Cerebellar nuclear complex (tissue), 1 donor: ENCODE measurements around the gene NPTN.
"Not testable (repeated sequence)": the region's sequence is repeated elsewhere in the genome, so short reads cannot be mapped to it uniquely, and the experiment has no call there.

Experiments
- DNase-seq, 2 experiments: peaks; one replicate each; lab custom pipeline; 2025; lab: John Stamatoyannopoulos, UW

The NPTN gene

DNA sequence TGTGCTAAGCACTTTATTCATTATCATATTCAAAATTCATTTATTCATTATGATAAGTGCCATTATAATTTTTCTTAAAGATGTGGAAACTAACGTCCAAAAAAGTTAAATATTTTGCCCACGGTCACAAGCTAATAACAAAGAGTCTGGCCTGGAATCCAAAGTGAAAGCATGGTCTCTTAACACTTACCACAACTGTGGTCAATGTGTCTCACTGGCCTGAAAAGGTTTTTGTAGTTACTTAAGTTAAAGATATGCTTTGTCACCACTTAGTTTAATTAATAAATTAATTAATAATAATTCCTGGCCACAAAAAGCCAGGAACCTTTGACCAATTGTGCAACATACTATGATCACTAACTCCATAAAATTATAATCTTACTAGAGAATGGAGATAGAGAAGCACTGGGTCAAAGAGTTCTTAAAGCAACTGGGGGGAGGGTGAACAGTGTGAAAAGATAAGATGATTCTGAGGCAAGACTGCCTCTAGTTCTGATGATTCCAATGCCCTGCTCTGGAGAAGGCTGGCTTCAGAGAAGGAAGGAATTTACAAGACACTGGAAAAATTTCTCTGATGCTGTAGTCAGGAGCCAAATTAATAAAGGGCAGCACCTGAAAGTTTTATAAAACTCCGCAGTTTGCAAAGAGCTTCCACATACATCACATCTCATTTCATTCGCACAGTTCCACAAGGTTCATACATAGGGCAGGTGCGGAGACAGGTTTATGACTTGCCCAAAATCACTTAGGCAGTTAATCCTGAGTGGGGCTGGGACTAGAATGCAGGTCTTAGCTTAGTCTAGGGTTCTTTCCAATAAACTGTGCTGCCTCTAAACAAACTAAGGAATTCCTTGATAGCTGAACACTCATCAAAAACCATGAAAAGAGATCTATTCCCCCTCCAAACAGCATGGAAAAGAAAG, 32.5 kb downstream of the NPTN start:
- DNase-seq = no peak

DNA sequence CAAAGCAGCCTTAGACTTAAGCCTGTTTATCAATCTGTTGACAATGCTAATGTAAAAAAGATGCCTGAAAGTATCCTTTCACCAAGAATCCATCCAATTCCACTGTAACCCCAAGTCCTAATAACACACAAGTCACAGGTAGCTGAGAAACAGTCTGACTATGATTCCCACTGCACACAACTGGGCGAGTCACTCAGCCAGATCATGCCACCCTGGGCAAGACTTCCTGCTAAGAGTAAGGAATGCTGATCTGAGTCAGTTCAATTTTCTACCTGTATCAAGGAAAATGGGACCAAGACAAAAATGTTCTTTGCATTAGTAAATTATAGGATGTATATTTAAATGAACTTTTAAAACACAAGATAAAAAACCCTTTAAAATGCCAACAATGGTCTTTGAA, 33.3 kb downstream of the NPTN start:
- DNase-seq = no peak

DNA sequence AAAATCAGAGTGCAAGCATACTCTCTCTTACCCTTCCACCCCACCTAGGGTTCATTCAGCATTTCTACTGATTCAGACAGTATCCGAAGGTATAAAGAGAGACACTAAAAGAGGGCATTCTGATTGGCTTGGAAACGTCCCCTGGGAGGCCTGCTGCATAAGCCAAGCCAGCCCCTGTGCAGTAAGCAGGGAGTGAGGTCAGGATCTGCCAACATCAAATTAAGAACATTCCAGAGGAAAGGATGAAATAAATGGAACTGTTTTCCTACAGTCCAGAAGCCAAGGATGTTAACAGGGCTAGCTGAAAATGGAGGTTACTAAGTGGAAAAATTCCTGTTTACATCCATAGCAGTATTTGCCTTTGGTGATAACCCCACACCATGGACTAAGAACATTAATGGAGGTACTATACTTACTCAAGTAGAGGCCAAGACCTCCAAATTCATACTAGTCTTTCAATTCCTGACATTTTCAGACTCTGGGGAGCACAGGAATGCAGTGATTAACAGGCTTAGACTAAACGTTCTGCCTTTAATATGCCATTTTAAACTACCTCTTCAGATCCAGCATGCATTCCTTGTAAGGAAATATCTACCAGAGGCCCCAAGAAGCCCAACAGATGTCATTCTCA, 34.5 kb downstream of the NPTN start:
- no peak for DNase-seq

DNA sequence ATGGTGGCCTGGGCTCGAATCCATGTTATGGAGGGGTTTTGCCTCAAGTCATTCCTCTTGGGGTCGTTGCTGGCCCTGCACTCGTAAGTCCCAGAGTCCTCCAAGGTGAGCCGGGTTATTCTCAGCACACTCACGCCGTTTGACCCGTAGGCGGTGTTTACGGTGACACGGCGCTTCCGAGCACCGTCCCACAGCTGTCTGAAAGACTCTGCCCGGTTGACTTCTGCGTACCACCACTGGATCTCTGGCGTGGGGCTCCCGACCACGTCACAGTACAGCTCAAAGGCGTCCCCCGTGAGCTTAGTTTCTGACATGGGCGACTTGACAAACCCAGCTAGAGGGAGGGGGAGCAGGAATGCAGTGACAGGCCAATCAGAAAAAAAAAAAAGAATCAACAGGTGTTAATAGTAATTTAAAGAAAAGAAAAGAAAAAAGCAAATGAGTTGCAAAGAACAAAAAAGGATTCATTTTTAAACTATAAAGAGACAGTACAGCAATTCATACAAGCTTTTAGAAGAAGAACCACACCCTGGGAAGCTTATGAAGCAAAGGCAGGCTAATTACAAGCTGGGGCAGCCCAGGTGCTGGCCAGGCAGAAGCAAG, 36.1 kb downstream of the NPTN start:
- no peak for DNase-seq

DNA sequence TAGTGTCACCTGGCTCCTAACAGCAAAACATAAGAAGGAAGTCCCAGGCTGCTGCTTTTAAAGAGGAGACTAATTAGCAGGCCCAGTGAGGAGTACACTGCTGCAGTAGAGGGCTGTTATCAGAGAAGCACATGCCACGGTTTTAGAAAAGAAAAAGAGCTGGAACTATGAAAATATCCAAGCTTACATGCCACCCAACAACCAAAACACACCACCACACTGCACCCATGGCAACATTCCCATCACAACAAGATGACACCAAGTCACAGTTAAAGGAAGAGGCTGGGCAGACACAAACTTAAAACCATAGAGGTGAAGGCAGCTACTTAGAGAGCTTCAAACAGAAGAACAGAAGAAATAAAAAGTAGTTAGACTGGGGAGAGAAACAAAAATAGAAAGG, 37.0 kb downstream of the NPTN start:
- no peak for DNase-seq

DNA sequence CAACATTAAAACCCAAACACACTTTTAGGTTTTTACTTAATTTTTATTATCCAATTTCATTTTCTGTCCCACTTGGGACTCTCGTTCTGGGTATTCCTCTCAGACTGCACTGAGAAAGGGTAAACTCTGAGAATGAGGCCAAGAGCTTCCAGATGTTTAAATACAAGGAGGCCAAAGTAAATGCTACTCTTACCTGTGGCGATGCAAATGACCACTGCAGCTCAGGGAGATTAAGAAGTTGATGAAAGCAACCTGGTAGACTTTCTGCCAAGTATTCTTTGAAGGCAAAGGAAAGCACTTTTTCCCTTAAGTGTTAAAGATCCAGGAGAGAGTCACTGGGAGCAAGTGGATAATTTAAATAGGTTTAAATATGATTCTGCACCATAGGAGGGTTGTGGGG, 39.1 kb downstream of the NPTN start:
- DNase-seq = no peak

DNA sequence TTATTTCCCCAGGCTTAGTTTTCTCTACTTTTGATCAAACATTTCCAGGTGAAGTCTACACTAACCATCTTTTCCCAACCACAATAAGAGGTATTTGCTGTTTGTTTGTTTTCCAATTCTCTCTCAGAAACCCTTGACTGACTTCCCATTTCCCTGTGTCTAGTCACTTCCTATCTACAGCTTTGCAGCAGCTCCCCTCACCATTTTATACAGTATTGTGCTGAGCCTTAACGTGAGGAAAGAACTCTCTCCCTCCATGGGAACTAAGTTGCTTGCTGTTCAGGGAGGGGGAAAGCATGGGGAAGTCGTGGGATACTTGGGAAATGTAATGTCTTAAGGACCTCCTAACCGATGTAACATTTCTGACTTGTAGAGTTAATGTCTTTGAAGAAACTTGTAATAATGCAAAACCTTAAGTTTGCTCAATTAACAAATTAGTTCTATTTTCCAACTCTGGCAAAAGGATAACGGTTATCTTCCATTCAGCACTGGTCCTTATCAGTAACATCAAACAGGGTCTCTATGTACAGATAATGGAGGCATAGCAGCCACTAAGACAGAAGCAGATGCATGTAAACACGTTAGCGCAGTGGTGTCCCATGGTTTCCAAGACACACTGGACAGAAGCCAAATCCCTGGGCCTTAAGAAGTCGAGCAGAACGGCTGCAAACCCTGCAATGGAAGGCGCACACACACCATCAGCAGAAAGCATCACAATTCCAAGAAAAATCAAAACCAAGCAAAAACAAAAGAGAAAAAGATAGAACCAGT, 39.7 kb downstream of the NPTN start:
- peak in 1 of 2 experiments; percentile 8 for DNase-seq

DNA sequence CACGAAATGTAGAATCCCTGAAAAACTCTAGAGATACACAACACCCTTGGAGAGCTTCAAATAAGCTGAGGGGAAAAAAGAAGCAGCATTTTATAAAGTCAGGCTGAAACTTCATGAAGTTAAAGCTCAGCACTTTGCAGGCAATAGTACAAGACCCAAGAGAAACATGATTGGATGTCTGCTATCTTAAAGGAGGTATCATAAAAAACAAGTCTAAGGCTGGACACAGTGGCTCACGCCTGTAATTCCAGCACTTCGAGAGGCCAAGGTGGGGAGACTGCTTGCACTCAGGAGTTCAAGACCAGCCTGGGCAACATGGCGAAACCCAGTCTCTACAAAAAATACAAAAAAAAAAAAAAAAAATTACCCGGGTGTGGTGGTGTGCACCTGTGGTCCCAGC, 42.9 kb downstream of the NPTN start:
- DNase-seq = no peak

DNA sequence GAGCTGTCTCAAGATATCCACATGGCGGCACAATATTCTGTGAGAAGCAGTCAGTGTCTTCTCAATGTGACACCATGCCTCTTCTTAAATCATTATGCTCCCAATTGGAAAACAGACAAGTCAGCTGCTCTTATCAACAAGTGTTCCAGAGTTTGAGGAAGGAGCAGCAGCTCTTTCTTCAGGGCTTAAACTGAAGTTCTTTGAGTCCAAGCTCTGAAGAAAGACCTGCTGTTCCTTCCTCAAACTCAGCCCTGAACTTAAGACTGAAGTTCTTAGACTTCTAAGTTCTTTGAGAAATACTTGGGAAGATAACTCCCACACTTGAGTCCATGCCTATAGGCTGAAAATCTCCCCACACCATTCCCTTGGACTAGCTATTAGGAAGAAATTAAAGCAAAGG, 43.4 kb downstream of the NPTN start:
- DNase-seq = no peak

DNA sequence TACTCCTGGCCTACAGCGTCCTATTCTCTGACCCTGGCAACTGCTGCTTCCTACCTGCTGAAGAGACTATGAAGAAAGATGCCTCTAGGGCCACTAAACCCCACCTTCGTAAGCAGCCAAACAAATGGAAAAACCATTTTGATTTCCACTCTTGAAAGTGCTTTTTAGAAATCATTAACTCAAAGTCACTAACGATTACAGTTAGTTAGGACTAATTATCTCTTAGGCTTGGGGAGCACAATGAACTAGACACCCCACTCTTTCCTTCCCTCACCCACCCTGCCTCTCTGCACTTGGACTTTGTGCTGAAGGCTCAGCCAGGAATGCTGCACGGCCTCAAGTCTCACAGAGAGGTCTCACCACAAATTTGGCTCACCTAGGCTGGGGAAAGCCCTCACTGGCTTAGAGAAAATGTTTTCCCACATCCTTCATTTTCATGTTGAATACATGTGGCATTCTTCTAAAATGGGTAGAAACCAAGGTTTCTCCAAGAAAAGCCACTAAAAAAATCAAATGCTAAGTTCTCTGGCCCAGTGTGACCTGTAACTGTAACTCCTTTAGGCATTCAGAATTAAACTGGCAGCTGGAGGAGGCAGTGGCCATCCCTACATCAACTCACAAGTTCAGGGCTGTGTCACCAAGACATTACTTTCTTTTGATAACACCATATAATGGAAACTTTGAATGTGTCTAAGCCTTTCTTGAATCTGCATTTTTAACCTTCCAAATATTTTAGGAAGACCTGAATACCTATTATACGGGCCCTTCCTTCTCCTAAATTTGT, 47.1 kb downstream of the NPTN start:
- DNase-seq = no peak

DNA sequence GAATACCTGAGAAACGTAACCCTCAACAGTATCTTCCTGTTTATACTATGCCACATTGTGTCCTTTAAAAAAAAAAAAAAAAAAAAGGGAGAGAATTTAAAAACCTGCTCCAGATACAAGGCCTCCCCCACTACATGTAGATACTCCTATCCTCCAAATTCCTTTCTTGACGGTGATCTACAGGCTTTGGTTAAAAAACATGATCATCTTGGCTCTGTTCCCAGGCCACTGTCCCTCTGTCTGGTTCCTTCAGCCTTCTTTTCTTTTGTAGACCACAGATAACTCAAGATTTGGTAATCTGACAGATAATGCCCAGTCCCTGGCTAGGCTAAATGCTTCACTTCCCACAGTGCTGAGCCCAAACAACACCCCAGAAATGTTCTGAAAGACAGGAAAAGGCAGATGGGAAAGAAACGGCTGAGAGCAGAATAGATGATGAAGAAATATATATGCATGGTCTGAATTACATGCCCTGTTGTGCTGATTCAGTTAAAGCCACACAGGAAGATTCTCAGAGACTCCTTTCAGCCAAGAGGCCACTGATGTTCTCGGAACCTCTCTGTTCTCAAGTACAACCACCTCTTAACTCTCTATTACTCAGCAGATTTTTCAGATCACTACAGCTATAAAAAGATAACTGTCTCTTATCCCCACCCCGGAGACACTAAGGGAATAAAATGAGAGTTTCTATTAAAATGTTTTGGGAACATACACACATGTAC, 48.3 kb downstream of the NPTN start:
- no peak for DNase-seq

DNA sequence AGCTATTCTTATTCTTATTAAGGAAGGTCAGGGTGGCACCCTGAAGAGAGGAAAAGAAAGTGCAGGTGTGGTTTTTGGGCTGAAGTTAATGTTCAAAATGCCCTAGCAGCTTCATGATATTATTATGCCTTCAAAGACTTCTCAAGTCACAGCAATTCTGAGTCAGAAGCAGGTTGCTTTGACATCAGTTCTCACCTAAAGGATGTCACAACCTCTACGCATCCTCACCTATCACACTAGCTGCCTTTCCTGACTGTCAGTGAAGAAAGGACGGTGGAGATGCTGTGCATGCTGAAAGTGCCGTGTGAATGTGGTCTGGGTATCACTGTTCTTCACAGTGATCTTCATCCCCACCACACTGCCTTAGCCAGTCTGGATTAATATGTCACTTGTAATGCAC, 49.6 kb downstream of the NPTN start:
- DNase-seq = no peak

DNA sequence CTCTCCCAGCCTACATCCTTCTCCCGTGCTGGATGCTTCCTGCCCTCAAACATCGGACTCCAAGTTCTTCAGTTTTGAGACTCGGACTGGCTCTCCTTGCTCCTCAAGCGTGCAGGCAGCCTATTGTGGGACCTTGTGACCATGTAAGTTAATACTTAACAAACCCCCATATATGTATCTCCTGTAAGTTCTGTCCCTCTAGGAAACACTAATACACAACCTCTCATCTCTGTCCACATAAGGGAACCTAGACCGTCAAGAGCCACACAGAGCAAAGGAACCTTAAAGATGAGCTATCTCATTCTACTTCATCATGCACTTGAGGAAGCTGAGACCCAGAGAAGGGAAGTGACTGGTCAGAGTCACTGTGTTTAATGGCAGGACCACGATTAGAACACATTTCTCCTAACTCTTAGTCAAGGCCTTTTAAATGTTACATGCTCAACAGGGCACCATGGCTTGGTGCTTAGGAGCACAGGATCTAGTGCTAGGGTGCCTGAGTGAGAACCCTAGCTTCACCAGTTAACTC, 50.3 kb downstream of the NPTN start:
- DNase-seq = no peak

DNA sequence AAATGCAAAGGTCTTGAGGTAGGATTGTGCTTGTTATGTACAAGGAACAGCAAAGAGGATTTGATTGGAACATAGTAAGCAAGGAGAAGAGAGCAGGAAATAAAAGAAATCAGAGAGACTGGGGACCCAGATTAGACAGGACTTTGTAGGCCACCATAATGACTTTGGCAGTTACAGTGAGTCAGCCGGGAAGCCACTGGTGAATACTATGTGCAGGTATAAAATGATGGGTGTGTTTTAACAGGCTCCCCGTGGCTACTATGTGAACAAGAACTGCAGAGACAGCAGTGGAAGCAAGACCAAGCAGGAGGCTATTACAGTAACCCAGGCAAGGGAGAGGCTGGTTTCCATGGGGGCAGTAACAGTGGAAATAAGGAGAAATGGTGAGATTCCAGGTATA, 55.2 kb downstream of the NPTN start:
- DNase-seq = no peak

DNA sequence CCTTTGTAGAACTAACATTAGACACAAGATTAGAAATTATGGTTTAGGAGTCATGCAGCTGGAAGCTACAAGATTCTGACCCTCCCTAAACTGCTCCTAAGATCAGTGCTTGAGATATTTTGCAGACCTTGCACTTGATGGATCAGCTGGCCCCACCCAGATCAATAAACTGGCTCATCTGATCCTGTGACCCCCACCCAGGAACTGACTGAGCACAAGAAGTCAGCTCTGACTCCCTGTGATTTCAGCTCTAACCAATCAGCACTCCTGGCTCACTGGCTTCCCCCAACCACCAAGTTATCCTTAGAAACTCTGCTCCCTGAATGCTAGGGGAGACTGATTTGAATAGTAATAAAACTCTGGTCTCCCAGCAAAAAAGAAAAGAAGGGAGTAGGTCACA, 55.6 kb downstream of the NPTN start:
- not testable (repeated sequence) for DNase-seq

DNA sequence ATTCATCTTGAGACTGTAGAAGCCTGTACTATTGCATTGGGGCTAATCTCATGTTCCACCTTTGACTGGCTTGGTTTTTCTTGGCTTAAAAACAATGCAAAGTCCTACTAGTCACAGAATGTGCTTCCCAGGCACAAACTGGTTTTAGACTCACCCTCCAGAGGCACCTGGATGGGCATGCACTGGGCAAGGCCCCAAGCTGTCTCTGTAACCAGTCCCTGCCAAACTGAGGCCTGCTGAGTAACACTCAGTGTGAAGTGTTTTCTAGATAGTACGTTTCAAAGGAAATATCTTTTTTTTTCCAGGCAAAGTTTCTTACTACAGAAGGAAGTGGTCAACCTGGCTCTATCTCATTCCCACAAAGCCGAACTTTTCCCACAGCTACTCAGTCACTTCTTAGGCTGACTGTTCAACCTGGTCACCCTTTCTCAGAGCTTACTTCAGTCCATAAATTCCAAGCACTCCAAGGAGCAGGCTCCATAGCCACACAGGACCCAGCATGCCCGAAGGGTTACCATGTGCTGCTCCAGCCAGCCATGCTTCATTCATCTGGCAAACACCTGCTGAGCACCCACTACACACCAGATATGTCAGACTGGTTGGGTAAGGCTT, 57.4 kb downstream of the NPTN start:
- no peak for DNase-seq

DNA sequence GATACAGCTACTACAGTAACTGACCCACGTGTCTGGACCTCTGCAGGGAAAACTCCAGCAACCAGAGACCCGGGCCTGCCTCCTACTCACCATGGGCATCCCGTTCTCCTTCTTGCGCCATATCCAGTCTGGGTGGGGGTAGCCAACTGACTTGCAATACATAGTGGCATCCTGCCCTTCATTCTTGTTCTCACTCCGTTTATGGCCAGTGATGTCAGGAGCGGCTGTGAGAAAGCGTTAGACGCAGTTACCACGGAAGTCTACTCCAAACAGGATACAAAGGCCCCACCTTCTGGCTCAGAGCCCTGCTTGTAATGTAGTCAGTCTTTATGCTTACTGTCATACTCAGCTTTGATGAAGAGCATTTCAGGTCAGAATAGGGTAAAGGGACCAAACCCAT, 59.6 kb downstream of the NPTN start:
- DNase-seq = no peak

DNA sequence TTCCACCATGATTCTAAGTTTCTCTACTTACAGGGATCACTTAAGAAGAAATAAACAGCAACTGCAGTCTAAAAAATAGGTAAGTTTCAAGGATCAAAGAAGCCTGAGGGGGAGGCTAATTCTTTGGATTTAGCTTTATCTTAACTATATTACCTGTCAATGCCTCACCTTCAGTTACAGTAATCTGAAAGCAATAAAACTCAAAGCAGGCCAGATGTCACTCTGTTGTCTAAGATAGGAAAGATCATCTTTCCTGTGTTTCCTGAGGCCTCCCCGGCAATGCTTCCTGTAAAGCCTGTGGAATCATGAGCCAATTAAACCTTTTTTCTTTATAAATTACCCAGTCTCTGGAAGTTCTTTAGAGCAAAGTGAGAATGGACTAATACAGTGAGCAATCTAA, 60.2 kb downstream of the NPTN start:
- no peak for DNase-seq

DNA sequence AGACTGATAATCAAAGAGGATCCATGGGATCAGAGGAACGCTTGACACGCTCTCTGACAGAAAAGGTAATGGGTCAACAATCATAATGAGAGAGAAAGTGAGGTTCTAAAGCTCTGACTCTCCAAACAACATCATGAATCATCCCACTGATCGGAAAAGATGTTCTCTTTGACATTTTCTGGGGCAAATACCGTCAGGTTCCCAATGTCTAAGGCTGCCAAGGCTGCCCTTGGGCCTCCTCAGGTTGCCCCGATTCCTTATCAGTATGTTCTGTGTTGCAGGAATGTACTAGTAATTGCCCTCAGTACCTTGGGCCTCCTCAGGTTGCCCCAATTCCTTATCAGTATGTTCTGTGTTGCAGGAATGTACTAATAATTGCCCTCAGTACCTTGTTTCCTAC, 60.9 kb downstream of the NPTN start:
- DNase-seq = no peak

DNA sequence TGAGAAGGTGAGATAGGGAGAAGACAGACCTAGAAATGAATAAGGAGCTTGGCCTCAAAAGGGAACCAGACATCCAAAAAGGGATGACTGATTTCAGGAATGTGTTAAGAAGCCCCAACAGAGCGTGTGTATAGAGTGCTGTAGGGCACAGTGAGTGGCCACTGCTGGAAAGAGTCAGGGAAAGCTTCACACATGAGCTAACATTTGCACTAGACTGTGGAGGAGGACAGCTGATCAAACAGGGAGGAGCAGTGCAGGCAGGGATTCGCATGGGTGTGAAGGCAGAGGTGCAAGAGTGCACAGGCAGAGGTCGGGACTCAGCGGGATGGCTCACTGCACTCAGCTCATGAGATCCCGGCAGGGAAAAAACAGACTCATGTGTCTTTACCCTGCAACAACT, 61.8 kb downstream of the NPTN start:
- DNase-seq = no peak
